Neural progenitor cell (in vitro differentiated cells): ENCODE measurements around the gene CARMIL1.

Source experiments
- CTCF ChIP-seq: fragments of 200-600 bp; sonication (generic); IDR thresholded peaks from 2 replicates; pipeline ENCODE4 v1.5.1; 2017; ENCODE audit warnings: antibody characterized with exemption, mild to moderate bottlenecking
- EZH2 ChIP-seq: fragments of 200-600 bp; sonication (generic); IDR thresholded peaks from 2 replicates; pipeline ENCODE4 v1.6.1; 2017; ENCODE audit warnings: antibody characterized with exemption, mild to moderate bottlenecking, moderate library complexity
- EZH2phosphoT487 ChIP-seq: fragments of 200-600 bp; sonication (generic); IDR thresholded peaks from 2 replicates; pipeline ENCODE4 v1.6.1; 2017; ENCODE audit warnings: antibody characterized with exemption

- TF ChIP-seq CTCF (no peak), EZH2 (no peak), EZH2phosphoT487 (no peak)
Observed at GRCh38 chr6:25381077-25381476, 101.9 kb downstream of the CARMIL1 start.
